Measurements from ENCODE around the gene SLC7A8.

- TF ChIP-seq CTCF (IDR thresholded peaks at IDR 0.05; ENCODE audit: low read depth, low read length, missing input control) (no peak), YY1 (IDR thresholded peaks at IDR 0.05) (no peak), GABPA (IDR thresholded peaks at IDR 0.05 in 1 of 2, conservative IDR thresholded peaks at IDR 0.05 in 1 of 2) (no peak), JUND (IDR thresholded peaks at IDR 0.05) (no peak), REST (IDR thresholded peaks at IDR 0.05) (no peak), HNF4G (IDR thresholded peaks at IDR 0.05) (no peak)
These were observed 69.9 kb downstream of the SLC7A8 start for GRCh38 chr14:23113431-23114119.

Data from liver (tissue), 3 donors.